Epithelial cell of esophagus (primary cell): ENCODE measurements around the gene USP49.

ENCODE experiments used
- DNase-seq: peaks from one replicate; pipeline ENCODE4 v3.0.0; 2010; ENCODE audit warnings: low read depth
- H3K4me3 ChIP-seq: 2 replicates; pipeline ENCODE4 v1.5.1; 2011; ENCODE audit warnings: mild to moderate bottlenecking, low read length, control low read depth
- CTCF ChIP-seq: IDR thresholded peaks from 2 replicates; pipeline ENCODE4 v1.5.1; 2011; ENCODE audit warnings: low read depth, mild to moderate bottlenecking, low read length, control low read depth, inconsistent platforms; ENCODE audit not compliant: insufficient read depth; ENCODE audit errors: missing control alignments

The USP49 gene

GRCh38 chr6:41909727-41910126, 14.6 kb upstream of the USP49 start:
- no peak overlapping the region for H3K4me3 ChIP-seq
- DNase-seq, result no peak
- TF ChIP-seq CTCF, result no peak

GRCh38 chr6:41901882-41902519, 6.8 kb upstream of the USP49 start:
- no peak overlapping the region for H3K4me3 ChIP-seq
- no peak for DNase-seq
- peak; percentile 21 for TF ChIP-seq CTCF

GRCh38 chr6:41900861-41901260, 5.7 kb upstream of the USP49 start:
- H3K4me3 ChIP-seq, result no peak overlapping the region
- no peak for TF ChIP-seq CTCF
- no peak for DNase-seq

GRCh38 chr6:41896281-41896680, 1.1 kb upstream of the USP49 start:
- no peak for DNase-seq
- H3K4me3 ChIP-seq, result peak overlapping the region; percentile 80

GRCh38 chr6:41894366-41895299, 542 bp downstream of the USP49 start:
- H3K4me3 ChIP-seq, result peak overlapping the region; percentile 80
- no peak for TF ChIP-seq CTCF
- DNase-seq, result peak; percentile 37

More at GRCh38 chr6:41896281-41896680, 1.1 kb upstream of the USP49 start:
- no peak for TF ChIP-seq CTCF

GRCh38 chr6:41892921-41893564, 2.1 kb downstream of the USP49 start:
- DNase-seq, result no peak
- TF ChIP-seq CTCF, result no peak
- no peak overlapping the region for H3K4me3 ChIP-seq
